ENCODE results near the gene KLHDC3. TPM values are rescaled to one million over a fixed set of nuclear protein-coding genes. Genes with fewer than 3 reads are reported as not detected.

The KLHDC3 gene
- total and polyA plus RNA-seq, 2 donors (not counting 1 experiment from before 2014, with no cell fraction given): 54.0 to 54.5 TPM

DNA sequence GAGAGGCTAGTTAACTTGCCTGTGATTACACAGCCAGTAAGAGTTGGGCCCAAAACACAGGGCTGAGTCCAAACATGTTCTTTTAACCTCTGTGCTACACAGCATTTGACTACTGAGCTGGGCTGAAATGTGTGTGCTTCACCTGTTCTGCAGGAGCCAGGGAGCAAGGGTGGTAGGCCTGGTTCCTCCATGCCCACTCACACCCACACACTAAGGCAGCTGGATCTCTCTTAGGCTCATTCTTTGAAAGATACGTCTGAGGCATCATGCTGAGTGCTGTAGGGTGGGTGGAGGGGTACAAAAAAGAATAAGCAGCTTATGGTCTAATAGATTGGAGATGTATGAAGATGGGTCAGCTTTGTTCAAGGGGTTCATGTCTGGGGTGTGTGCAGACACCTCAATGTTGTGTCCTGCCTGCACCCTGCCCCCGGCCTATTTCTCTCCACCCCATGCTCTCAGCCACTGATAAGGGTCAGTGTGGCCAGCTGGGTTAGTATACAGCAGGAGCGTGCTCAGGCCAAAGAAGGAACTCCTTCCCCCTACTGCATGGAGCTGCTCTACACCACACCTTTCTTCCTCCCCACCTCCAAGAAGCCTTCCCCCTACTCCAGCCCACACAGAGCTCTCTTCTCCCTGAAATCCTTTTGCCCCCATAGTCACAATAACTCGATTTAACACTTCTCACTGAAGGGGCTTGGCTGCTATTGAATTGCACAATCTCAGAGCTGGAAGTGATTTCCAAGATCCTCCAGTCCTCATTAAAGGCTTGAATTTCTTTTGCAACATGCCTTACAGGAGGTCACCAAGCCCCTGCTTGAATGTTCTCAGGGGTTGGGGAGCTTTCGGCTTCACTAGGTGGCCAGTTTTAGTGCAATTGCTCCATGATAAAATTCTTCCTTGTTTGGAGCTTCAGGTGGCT is 26.3 kb upstream of the KLHDC3 start:
- Histone ChIP-seq H3K27ac (ENCODE audit: insufficient read depth, low read length) (no peak overlapping the region), H3K27me3 (ENCODE audit: control insufficient read depth, insufficient read depth, low read length) (no peaks in the 10 kb centered on the region), H3K36me3 (ENCODE audit: control insufficient read depth, insufficient read depth, low read length) (peaks cover 3% of the 10 kb centered on the region), H3K4me2 (ENCODE audit: extremely low read depth, insufficient read depth, low read length) (no peak overlapping the region), H4K20me1 (ENCODE audit: control insufficient read depth, extremely low read depth, insufficient read depth, low read length) (no peaks in the 10 kb centered on the region), H3K4me3 (replicated peaks in 1 of 4; ENCODE audit: control extremely low read depth in 1 of 4, insufficient read depth in 1 of 4, low read depth in 3 of 4, low read length in 4 of 4) (no peak overlapping the region), H3K9me3 (ENCODE audit: control insufficient read depth, insufficient read depth, low read depth, low read length) (no peaks in the 10 kb centered on the region), H2AFZ (ENCODE audit: low read length) (no peak overlapping the region), H3K79me2 (ENCODE audit: control insufficient read depth, insufficient read depth, low read length) (peaks cover 13% of the 10 kb centered on the region), H3K9ac (ENCODE audit: insufficient read depth, low read length) (no peak overlapping the region), H3K4me1 (ENCODE audit: control insufficient read depth, extremely low read depth, insufficient read depth, low read length) (peaks cover 8% of the 10 kb centered on the region)
- no peak for DNase-seq (ENCODE audit: low read depth in 2 of 2)
- TF ChIP-seq EZH2 (IDR thresholded peaks at IDR 0.05; ENCODE audit: low read length, missing control alignments): no peak
- no peak for TF ChIP-seq CTCF (conservative IDR thresholded peaks at IDR 0.05 in 1 of 2, IDR thresholded peaks at IDR 0.05 in 1 of 2; ENCODE audit: low read depth in 1 of 2, low read length in 2 of 2)

- Histone ChIP-seq H3K9ac (ENCODE audit: insufficient read depth, low read length) (no peak overlapping the region), H3K79me2 (ENCODE audit: control insufficient read depth, insufficient read depth, low read length) (peaks cover 13% of the 10 kb centered on the region), H4K20me1 (ENCODE audit: control insufficient read depth, extremely low read depth, insufficient read depth, low read length) (no peaks in the 10 kb centered on the region), H3K4me2 (ENCODE audit: extremely low read depth, insufficient read depth, low read length) (no peak overlapping the region), H3K27ac (ENCODE audit: insufficient read depth, low read length) (no peak overlapping the region), H3K27me3 (ENCODE audit: control insufficient read depth, insufficient read depth, low read length) (no peaks in the 10 kb centered on the region), H3K4me3 (replicated peaks in 1 of 4; ENCODE audit: control extremely low read depth in 1 of 4, insufficient read depth in 1 of 4, low read depth in 3 of 4, low read length in 4 of 4) (no peak overlapping the region), H2AFZ (ENCODE audit: low read length) (no peak overlapping the region), H3K9me3 (ENCODE audit: control insufficient read depth, insufficient read depth, low read depth, low read length) (no peaks in the 10 kb centered on the region), H3K36me3 (ENCODE audit: control insufficient read depth, insufficient read depth, low read length) (peaks cover 3% of the 10 kb centered on the region), H3K4me1 (ENCODE audit: control insufficient read depth, extremely low read depth, insufficient read depth, low read length) (peaks cover 8% of the 10 kb centered on the region)
- peak; percentile 28 to 32 for DNase-seq (ENCODE audit: low read depth in 2 of 2)
- no peak for TF ChIP-seq CTCF (conservative IDR thresholded peaks at IDR 0.05 in 1 of 2, IDR thresholded peaks at IDR 0.05 in 1 of 2; ENCODE audit: low read depth in 1 of 2, low read length in 2 of 2)
- no peak for TF ChIP-seq EZH2 (IDR thresholded peaks at IDR 0.05; ENCODE audit: low read length, missing control alignments)
Observed at GRCh38 chr6:42988486-42989020, 25.5 kb upstream of the KLHDC3 start.

- H3K4me1 ChIP-seq (ENCODE audit: control insufficient read depth, extremely low read depth, insufficient read depth, low read length): peaks cover 8% of the 10 kb centered on the region
- no peak for TF ChIP-seq CTCF (conservative IDR thresholded peaks at IDR 0.05 in 1 of 2, IDR thresholded peaks at IDR 0.05 in 1 of 2; ENCODE audit: low read depth in 1 of 2, low read length in 2 of 2)
- no peak for TF ChIP-seq EZH2 (IDR thresholded peaks at IDR 0.05; ENCODE audit: low read length, missing control alignments)
- DNase-seq (ENCODE audit: low read depth in 2 of 2): no peak
- no peak overlapping the region for H3K4me3 ChIP-seq (replicated peaks in 1 of 4; ENCODE audit: control extremely low read depth in 1 of 4, insufficient read depth in 1 of 4, low read depth in 3 of 4, low read length in 4 of 4)
- H3K9ac ChIP-seq (ENCODE audit: insufficient read depth, low read length): no peak overlapping the region
- no peak overlapping the region for H3K27ac ChIP-seq (ENCODE audit: insufficient read depth, low read length)
- no peaks in the 10 kb centered on the region for H4K20me1 ChIP-seq (ENCODE audit: control insufficient read depth, extremely low read depth, insufficient read depth, low read length)
- no peak overlapping the region for H2AFZ ChIP-seq (ENCODE audit: low read length)
- no peaks in the 10 kb centered on the region for H3K27me3 ChIP-seq (ENCODE audit: control insufficient read depth, insufficient read depth, low read length)
- peaks cover 3% of the 10 kb centered on the region for H3K36me3 ChIP-seq (ENCODE audit: control insufficient read depth, insufficient read depth, low read length)
- no peaks in the 10 kb centered on the region for H3K9me3 ChIP-seq (ENCODE audit: control insufficient read depth, insufficient read depth, low read depth, low read length)
- H3K4me2 ChIP-seq (ENCODE audit: extremely low read depth, insufficient read depth, low read length): no peak overlapping the region
- peaks cover 12% of the 10 kb centered on the region for H3K79me2 ChIP-seq (ENCODE audit: control insufficient read depth, insufficient read depth, low read length)
Observed at GRCh38 chr6:42989923-42990322, 24.1 kb upstream of the KLHDC3 start.
